Lung (tissue), 12 donors: ENCODE measurements around the gene GALNT9. TPM values are rescaled to one million over a fixed set of nuclear protein-coding genes. Genes with fewer than 3 reads are reported as not detected.

Experiments used
- ATAC-seq: fragments of 200-7000 bp; cut with Tn5 transposase; one replicate; pipeline ENCODE4 v1.9.1; 2020; ENCODE audit warnings: moderate number of reproducible peaks; ENCODE audit not compliant: insufficient read depth, low FRiP score
- DNase-seq, 3 donors: peaks; one replicate each; pipeline ENCODE4 v3.0.0-alpha.2; 2013 to 2017
- H3K27ac ChIP-seq, 2 donors: one replicate each; pipeline ENCODE4 v1.5.1; 2013; ENCODE audit warnings: mild to moderate bottlenecking in 2 of 2, moderate library complexity in 2 of 2, control low read depth in 1 of 2, inconsistent platforms in 1 of 2, low read depth in 1 of 2, low read length in 1 of 2
- H3K27me3 ChIP-seq, 3 donors: one replicate each; pipeline ENCODE4 v1.5.1; 2013; ENCODE audit warnings: low read length in 2 of 3; ENCODE audit not compliant: control insufficient read depth in 3 of 3, insufficient read depth in 3 of 3
- H3K36me3 ChIP-seq, 4 donors: one replicate each; pipeline ENCODE4 v1.5.1; 2013; ENCODE audit warnings: low read length in 4 of 4, mild to moderate bottlenecking in 1 of 4, moderate library complexity in 1 of 4; ENCODE audit not compliant: control insufficient read depth in 4 of 4, insufficient read depth in 4 of 4
- H3K4me1 ChIP-seq, 5 donors: one replicate each; pipeline ENCODE4 v1.5.1; 2013; ENCODE audit warnings: low read length in 5 of 5, mild to moderate bottlenecking in 2 of 5, moderate library complexity in 1 of 5; ENCODE audit not compliant: control insufficient read depth in 5 of 5, insufficient read depth in 5 of 5
- H3K4me3 ChIP-seq: one replicate; pipeline ENCODE4 v1.5.1; 2013; ENCODE audit warnings: mild to moderate bottlenecking, control low read depth, moderate library complexity
- H3K9ac ChIP-seq, 2 donors: one replicate each; pipeline ENCODE4 v1.5.1; 2013; ENCODE audit warnings: low read length in 2 of 2, control low read depth in 1 of 2; ENCODE audit not compliant: insufficient read depth in 1 of 2
- H3K9me3 ChIP-seq, 4 donors: one replicate each; pipeline ENCODE4 v1.5.1; 2013; ENCODE audit warnings: low read length in 3 of 4, mild to moderate bottlenecking in 1 of 4, moderate library complexity in 1 of 4; ENCODE audit not compliant: control insufficient read depth in 4 of 4, insufficient read depth in 3 of 4
- CTCF ChIP-seq: IDR thresholded peaks from 2 replicates; pipeline ENCODE4 v1.5.1; 2012; ENCODE audit warnings: mild to moderate bottlenecking; ENCODE audit errors: control extremely low read depth, extremely low read depth
- WGBS, 2 donors: extraction: QIAGEN DNeasy Blood & Tissue Kit; methylation state at CpG; one replicate each; pipeline ENCODE4 v1.1.7; 2013; 5-methylcytosine and 5-hydroxymethylcytosine counted together
- polyA plus RNA-seq, 2 donors: library from polyadenylated mRNA; stranded (reverse); fragments of 200-250 nt; gene quantifications; one replicate each; pipeline ENCODE4 v1.2.1, GENCODE V29; 2013
- total RNA-seq, 2 donors: library from RNA; depleted of rRNA in 1 of 2; stranded (reverse); fragments of >200 nt in 1 of 2; gene quantifications; one replicate each; pipeline ENCODE4 v1.2.1, GENCODE V29; 2014 to 2021
- donor health status: control.
- donor health status: control.
- donor health status: Bipolar disorder and iron deficiency.
- donor health status: healthy.
- donor health status: DM: yes; HTN: yes; CAD: no.

Gene GALNT9
- total and polyA plus RNA-seq, 4 donors = 0.13 to 1.7 (median 0.79) TPM

- Histone ChIP-seq H3K36me3 (no peaks in the 10 kb centered on the region), H3K9ac (no peak overlapping the region), H3K4me3 (no peak overlapping the region), H3K27ac (no peak overlapping the region), H3K4me1 (peaks cover 0 to 4% (median 0%) of the 10 kb centered on the region in 5 donors), H3K27me3 (peaks cover 3 to 11% (median 6%) of the 10 kb centered on the region in 3 donors), H3K9me3 (peaks cover 0 to 7% (median 0%) of the 10 kb centered on the region in 4 donors)
- DNase-seq (no peak), ATAC-seq (no peak)
- 90 to 96% methylated on average over 10 of the region's 10 CpGs for WGBS, 2 donors
- no peak for TF ChIP-seq CTCF
Observed at GRCh38 chr12:132365226-132365625, 35.8 kb upstream of the GALNT9 start.

GRCh38 chr12:132364348-132364902 is 35.0 kb upstream of the GALNT9 start:
- Histone ChIP-seq H3K27ac (no peak overlapping the region), H3K9ac (no peak overlapping the region), H3K27me3 (peaks cover 0 to 6% (median 1%) of the 10 kb centered on the region in 3 donors), H3K9me3 (peaks cover 0 to 7% (median 0%) of the 10 kb centered on the region in 4 donors), H3K4me3 (no peak overlapping the region), H3K4me1 (peaks cover 0 to 4% (median 0%) of the 10 kb centered on the region in 5 donors), H3K36me3 (no peaks in the 10 kb centered on the region)
- DNase-seq (no peak), ATAC-seq (no peak)
- 81 to 88% methylated on average over 9 to 15 of the region's 15 CpGs for WGBS, 2 donors
- TF ChIP-seq CTCF = no peak

GRCh38 chr12:132363661-132364347 is 34.4 kb upstream of the GALNT9 start:
- no peak for DNase-seq
- Histone ChIP-seq H3K4me3 (no peak overlapping the region), H3K27me3 (peaks cover 0 to 6% (median 0%) of the 10 kb centered on the region in 3 donors), H3K27ac (no peak overlapping the region), H3K36me3 (no peaks in the 10 kb centered on the region), H3K9me3 (peaks cover 0 to 7% (median 0%) of the 10 kb centered on the region in 4 donors), H3K4me1 (peaks cover 0 to 4% (median 0%) of the 10 kb centered on the region in 5 donors), H3K9ac (no peak overlapping the region)
- no peak for ATAC-seq
- no peak for TF ChIP-seq CTCF
- WGBS, 2 donors = 78 to 88% methylated on average over 22 of the region's 22 CpGs
